AG04449 (cell line): ENCODE measurements around the gene ZMIZ1.

Source experiments
- CTCF ChIA-PET: fragments of 350-600 bp; formaldehyde crosslinking; extraction: SDS; loops from one replicate; lab custom pipeline; 2021; ENCODE audit warnings: antibody characterized with exemption; lab: Yijun Ruan, JAX
- POLR2A ChIA-PET: fragments of 400-600, 350-600 bp; formaldehyde crosslinking; extraction: SDS; loops from one replicate; lab custom pipeline; 2020; ENCODE audit warnings: antibody characterized with exemption, inconsistent platforms; lab: Yijun Ruan, JAX
- DNase-seq: peaks from one replicate; pipeline ENCODE4 v3.0.0-alpha.2; 2010; ENCODE audit warnings: low read depth, low spot score
- H3K4me3 ChIP-seq: 2 replicates; pipeline ENCODE4 v1.5.1; 2011; ENCODE audit warnings: low read depth, mild to moderate bottlenecking, control low read depth, low read length
- TF ChIP-seq, protein P1 (sequence below): IDR thresholded peaks from one replicate; pipeline ENCODE4 v1.5.1; 2011; ENCODE audit warnings: mild to moderate bottlenecking, moderate library complexity, low read length, control low read depth, inconsistent platforms; ENCODE audit not compliant: insufficient read depth; ENCODE audit errors: missing control alignments

ZMIZ1 gene

DNA sequence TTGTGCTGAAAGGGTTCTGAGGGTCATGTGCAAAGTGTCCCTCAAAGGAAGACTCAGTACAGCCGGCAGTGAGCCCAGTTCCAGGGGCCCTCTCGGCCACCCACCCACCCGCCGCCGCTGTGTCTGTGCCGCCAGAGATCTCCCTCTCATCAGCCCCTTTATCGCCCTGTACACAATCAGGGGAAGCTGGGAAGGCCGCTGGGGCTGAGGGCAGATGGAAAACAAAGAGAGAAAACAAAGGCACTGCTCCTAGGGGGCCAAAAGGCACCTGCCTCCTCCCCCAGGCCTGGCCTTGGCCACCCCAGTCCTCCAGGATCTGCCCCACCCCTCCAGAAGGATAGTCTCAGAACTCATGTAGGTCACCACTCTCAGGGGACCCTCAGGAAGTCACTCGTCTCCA, 67.0 kb downstream of the ZMIZ1 start:
- DNase-seq, result no peak
- POLR2A ChIA-PET, result no interaction called here
- H3K4me3 ChIP-seq, result no peak overlapping the region
- CTCF ChIA-PET, result no interaction called here
- TF ChIP-seq, protein P1, sequence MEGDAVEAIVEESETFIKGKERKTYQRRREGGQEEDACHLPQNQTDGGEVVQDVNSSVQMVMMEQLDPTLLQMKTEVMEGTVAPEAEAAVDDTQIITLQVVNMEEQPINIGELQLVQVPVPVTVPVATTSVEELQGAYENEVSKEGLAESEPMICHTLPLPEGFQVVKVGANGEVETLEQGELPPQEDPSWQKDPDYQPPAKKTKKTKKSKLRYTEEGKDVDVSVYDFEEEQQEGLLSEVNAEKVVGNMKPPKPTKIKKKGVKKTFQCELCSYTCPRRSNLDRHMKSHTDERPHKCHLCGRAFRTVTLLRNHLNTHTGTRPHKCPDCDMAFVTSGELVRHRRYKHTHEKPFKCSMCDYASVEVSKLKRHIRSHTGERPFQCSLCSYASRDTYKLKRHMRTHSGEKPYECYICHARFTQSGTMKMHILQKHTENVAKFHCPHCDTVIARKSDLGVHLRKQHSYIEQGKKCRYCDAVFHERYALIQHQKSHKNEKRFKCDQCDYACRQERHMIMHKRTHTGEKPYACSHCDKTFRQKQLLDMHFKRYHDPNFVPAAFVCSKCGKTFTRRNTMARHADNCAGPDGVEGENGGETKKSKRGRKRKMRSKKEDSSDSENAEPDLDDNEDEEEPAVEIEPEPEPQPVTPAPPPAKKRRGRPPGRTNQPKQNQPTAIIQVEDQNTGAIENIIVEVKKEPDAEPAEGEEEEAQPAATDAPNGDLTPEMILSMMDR, result no peak

DNA sequence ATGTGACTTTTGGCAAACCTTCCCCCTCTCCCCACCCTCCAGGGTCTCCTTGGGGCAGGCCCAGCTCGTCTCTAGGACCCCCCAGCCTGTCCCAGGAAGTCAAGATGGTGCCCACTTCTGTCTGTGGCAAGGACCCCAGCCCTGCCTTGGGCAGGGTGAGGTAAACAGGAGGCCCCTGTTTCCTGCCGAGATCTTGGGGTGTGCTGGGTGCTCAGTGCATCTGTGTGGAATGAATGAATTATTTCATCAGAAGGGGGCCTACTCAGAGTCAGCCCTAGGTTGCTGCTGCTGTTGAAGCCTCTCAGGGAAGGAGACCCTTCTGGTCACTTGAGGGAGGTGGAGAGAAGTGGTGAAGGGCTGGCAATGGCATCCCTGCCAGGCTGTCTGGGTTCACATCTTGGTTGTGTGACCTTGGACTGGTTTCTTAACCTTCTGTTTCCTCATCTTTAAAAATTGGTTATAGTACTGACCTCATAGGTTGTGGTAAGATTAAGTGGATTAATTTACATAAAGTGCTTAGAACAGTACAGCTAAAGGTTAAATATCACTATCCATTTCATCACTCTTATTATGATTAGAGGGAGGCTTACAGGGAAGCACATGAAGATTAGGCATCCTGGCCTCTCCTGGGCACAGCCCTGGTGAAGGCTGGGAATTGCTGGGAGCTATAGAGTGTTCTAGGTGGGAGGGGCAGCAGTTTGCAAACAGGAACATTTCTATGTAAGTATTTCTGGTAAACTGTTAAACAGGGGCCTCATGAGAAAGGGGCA, 67.7 kb downstream of the ZMIZ1 start:
- CTCF ChIA-PET, result interaction anchor here (1.2 to 2.2 kb wide), 2 partner anchors 9 to 60 kb away, joined by 4 to 6 read pairs; no protein-coding TSS in a partner anchor

DNA sequence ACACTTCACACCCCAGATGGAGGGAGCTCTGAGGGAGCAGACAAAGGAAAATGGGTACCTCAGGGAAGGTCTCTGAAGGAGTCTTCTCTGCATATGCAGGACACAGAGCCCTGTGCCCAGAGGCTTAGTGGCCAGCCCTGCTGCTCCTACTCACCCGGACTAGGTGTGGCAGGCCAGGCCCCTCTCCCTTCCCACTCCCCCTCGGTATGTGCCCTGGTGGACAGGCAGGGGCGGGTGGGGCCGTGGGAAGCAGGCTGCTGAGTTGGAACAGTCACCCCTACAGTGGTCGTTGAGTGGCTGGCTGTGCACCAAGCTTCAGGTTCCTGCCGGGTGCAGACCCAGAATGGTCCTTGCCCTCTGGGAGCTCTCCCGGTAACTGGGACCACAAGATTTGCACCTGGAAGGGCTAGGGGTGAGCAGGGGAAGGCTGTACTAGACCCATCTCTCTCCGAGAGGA, 68.6 kb downstream of the ZMIZ1 start:
- POLR2A ChIA-PET, result no interaction called here
- no peak overlapping the region for H3K4me3 ChIP-seq
- TF ChIP-seq, protein P1, result no peak
- CTCF ChIA-PET, result interaction anchor here (0.8 to 2.2 kb wide), 3 partner anchors 10 to 59 kb away, joined by 3 to 6 read pairs (median 4); no protein-coding TSS in a partner anchor
- no peak for DNase-seq

More for the DNA sequence above, 67.7 kb downstream of the ZMIZ1 start:
- POLR2A ChIA-PET, result no interaction called here
- DNase-seq, result no peak
- TF ChIP-seq, protein P1, result no peak
- H3K4me3 ChIP-seq, result no peak overlapping the region

DNA sequence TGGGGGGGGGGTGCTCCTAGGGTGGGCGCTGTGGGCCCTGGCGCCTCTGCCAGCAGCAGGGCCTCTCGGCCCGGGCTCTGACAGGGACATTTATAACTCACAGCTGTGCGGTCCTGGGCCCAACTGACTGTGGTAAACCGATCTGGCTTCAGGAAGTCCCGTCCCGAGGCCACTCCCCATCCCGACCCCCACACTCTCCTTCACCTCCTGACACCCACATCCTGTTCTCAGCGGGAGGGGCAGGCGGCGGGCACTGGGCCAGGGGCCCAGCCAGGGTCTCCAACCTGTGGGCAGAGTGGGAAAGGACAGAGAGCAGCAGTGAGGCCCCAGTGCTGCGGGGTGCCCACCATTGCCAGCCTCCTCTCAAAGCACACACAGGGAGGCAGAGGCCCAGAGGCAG, 69.1 kb downstream of the ZMIZ1 start:
- DNase-seq, result no peak
- TF ChIP-seq, protein P1, result no peak
- ChIA-PET CTCF (interaction anchor here (2.2 kb wide), 1 partner anchor 10 kb away, joined by 6 read pairs; no protein-coding TSS in a partner anchor), POLR2A (no interaction called here)
- H3K4me3 ChIP-seq, result no peak overlapping the region

DNA sequence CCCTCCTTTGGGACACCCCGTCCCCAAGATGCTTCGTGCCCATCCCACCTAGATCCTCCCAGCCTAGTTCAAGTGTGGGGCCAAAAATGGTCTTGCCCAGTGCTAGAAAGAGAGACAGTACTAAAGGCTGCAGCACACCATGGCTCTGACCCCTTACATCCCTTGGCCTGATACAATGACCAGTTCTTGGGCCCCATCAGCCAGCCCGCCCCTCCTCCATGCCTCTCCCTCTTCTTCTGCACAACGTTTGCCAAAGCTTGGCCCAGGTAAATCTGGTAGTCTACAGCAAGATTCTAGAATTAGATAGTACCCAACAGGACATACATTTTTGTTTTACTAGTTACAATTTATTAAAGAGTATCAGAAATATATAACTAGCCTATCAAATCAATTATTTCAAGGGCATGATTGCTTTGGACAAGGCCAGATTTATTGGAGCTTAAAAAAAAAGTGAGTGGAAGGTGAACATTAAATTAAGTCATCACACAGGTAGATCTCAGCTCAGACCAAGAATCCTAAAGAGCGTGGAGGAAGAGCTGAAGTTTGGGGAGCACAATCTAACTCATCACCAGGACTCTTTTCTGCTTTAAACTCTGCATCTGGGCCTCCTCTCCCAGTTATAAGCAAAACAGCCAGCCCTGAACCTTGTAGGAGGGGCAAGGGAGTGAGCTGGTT, 69.8 kb downstream of the ZMIZ1 start:
- CTCF ChIA-PET, result interaction anchor here (1.1 to 2.9 kb wide), 3 partner anchors 13 to 1091 kb away, joined by 3 to 9 read pairs (median 8); no protein-coding TSS in a partner anchor
- DNase-seq, result no peak
- no peak overlapping the region for H3K4me3 ChIP-seq
- TF ChIP-seq, protein P1, result no peak
- POLR2A ChIA-PET, result interaction anchor here (0.6 to 1.6 kb wide), 9 partner anchors 9 to 59 kb away, joined by 3 to 7 read pairs (median 3); no protein-coding TSS in a partner anchor
